ENCODE measurements around the gene MCL1. TPM values are rescaled to one million over a fixed set of nuclear protein-coding genes. Genes with fewer than 3 reads are reported as not detected.

Gene MCL1
- total RNA-seq, 1 experiment from 2014 or later, result 126 TPM

DNA sequence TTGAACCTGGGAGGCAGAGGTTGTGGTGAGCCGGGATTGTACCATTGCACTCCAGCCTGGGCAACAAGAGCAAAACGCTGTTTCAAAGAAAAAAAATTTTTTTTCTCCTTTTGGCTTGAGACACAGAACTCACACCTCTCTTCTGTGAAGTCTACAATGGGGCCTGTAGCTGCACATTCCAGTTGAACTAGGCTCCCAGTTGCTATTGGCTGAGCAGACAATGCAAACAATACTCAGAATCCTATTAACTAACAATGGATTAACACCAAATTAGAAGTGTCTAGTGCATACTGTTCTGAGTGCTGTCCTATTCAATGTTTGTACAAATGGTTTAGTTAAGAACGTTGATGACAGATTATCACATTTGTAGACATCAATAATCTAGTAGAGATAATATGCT is 17.6 kb upstream of the MCL1 start:
- DNase-seq (ENCODE audit: low read depth, low spot score) (no peak), ATAC-seq (peak; percentile 36; the same call in 1 of the 2 replicates)
- ChIA-PET CTCF (no interaction called here), POLR2A (interaction anchor here (0.6 kb wide), 2 partner anchors 17 to 18 kb away, joined by 4 read pairs; no protein-coding TSS in a partner anchor)
- Histone ChIP-seq H3K4me1 (ENCODE audit: control insufficient read depth, insufficient read depth, low read length) (no peaks in the 10 kb centered on the region), H3K27me3 (ENCODE audit: control insufficient read depth, insufficient read depth, low read length) (no peaks in the 10 kb centered on the region), H3K27ac (ENCODE audit: low read length) (no peak overlapping the region), H3K4me3 (ENCODE audit: low read depth in 2 of 2, low read length in 2 of 2) (no peak overlapping the region), H3K9me3 (ENCODE audit: control insufficient read depth, insufficient read depth, low read depth, low read length) (no peaks in the 10 kb centered on the region), H3K36me3 (ENCODE audit: control insufficient read depth, insufficient read depth, low read length) (no peaks in the 10 kb centered on the region)
- in situ Hi-C loops (cut with HindIII; ENCODE audit: low pct_unique_long_range_greater_than_20kb, low sequenced_read_pairs) (no loop called here), intact Hi-C loops (cut with micrococcal nuclease; ENCODE audit: unreplicated experiment) (no loop called here)
- TF ChIP-seq SIN3A (IDR thresholded peaks at IDR 0.05; ENCODE audit: borderline replicate concordance, insufficient read depth, low read depth, low read length) (no peak), TCF7L2 (IDR thresholded peaks at IDR 0.05; ENCODE audit: low read depth, low read length) (no peak)
- TF ChIP-seq, protein P1, sequence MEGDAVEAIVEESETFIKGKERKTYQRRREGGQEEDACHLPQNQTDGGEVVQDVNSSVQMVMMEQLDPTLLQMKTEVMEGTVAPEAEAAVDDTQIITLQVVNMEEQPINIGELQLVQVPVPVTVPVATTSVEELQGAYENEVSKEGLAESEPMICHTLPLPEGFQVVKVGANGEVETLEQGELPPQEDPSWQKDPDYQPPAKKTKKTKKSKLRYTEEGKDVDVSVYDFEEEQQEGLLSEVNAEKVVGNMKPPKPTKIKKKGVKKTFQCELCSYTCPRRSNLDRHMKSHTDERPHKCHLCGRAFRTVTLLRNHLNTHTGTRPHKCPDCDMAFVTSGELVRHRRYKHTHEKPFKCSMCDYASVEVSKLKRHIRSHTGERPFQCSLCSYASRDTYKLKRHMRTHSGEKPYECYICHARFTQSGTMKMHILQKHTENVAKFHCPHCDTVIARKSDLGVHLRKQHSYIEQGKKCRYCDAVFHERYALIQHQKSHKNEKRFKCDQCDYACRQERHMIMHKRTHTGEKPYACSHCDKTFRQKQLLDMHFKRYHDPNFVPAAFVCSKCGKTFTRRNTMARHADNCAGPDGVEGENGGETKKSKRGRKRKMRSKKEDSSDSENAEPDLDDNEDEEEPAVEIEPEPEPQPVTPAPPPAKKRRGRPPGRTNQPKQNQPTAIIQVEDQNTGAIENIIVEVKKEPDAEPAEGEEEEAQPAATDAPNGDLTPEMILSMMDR (IDR thresholded peaks at IDR 0.05), result no peak
- BruUV-seq (replicated peaks), result no TSS peak

DNA sequence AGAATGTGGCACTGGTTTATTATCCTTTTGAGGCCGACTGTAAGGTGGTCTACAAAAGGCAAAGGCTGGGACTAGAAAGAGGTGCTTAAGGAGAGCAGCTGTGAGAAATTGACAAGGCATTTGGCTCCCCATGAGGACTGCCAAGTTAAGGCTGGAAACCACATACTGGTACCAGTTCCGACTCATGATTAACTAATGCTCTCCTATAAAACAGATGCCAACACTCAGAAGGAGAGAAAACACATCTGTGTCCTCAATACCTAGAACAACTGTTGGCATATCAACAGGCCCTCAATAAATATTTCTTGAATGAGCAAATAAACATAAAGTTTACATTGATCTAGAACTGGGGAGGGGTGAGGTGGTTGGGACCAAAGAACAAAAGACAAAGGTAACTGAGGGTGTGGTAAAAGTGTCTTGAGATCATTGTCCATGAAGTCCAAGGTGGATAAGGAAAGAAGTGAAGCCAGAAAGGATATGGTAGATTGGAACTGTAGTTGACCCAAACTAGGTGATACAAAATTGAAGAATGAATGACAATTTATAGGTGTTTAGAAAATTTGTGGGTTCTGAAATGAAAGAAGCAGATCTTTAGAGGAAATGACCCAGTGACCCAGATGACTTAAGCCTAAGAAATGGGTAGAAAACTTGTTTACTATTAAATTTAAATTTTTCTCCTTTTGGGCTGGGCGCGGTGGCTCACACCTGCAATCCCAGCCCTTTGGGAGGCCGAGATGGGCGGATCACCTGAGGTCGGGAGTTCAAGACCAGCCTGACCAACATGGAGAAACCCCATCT is 16.9 kb upstream of the MCL1 start:
- Histone ChIP-seq H3K4me1 (ENCODE audit: control insufficient read depth, insufficient read depth, low read length) (no peaks in the 10 kb centered on the region), H3K4me3 (ENCODE audit: low read depth in 2 of 2, low read length in 2 of 2) (no peak overlapping the region), H3K9me3 (ENCODE audit: control insufficient read depth, insufficient read depth, low read depth, low read length) (no peaks in the 10 kb centered on the region), H3K27me3 (ENCODE audit: control insufficient read depth, insufficient read depth, low read length) (no peaks in the 10 kb centered on the region), H3K36me3 (ENCODE audit: control insufficient read depth, insufficient read depth, low read length) (no peaks in the 10 kb centered on the region), H3K27ac (ENCODE audit: low read length) (no peak overlapping the region)
- POLR2A ChIA-PET, result interaction anchor here (0.6 kb wide), 1 partner anchor 17 kb away, joined by 4 read pairs; no protein-coding TSS in a partner anchor
- in situ Hi-C loops (cut with HindIII; ENCODE audit: low pct_unique_long_range_greater_than_20kb, low sequenced_read_pairs), result no loop called here
- CTCF ChIA-PET, result interaction anchor here (0.6 kb wide), 1 partner anchor 64 kb away, joined by 4 read pairs; no protein-coding TSS in a partner anchor
- ATAC-seq (peak; percentile 64), DNase-seq (ENCODE audit: low read depth, low spot score) (no peak)
- intact Hi-C loops (cut with micrococcal nuclease; ENCODE audit: unreplicated experiment), result no loop called here
- BruUV-seq (replicated peaks), result no TSS peak
- TF ChIP-seq, protein P2, sequence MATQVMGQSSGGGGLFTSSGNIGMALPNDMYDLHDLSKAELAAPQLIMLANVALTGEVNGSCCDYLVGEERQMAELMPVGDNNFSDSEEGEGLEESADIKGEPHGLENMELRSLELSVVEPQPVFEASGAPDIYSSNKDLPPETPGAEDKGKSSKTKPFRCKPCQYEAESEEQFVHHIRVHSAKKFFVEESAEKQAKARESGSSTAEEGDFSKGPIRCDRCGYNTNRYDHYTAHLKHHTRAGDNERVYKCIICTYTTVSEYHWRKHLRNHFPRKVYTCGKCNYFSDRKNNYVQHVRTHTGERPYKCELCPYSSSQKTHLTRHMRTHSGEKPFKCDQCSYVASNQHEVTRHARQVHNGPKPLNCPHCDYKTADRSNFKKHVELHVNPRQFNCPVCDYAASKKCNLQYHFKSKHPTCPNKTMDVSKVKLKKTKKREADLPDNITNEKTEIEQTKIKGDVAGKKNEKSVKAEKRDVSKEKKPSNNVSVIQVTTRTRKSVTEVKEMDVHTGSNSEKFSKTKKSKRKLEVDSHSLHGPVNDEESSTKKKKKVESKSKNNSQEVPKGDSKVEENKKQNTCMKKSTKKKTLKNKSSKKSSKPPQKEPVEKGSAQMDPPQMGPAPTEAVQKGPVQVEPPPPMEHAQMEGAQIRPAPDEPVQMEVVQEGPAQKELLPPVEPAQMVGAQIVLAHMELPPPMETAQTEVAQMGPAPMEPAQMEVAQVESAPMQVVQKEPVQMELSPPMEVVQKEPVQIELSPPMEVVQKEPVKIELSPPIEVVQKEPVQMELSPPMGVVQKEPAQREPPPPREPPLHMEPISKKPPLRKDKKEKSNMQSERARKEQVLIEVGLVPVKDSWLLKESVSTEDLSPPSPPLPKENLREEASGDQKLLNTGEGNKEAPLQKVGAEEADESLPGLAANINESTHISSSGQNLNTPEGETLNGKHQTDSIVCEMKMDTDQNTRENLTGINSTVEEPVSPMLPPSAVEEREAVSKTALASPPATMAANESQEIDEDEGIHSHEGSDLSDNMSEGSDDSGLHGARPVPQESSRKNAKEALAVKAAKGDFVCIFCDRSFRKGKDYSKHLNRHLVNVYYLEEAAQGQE (IDR thresholded peaks at IDR 0.05; ENCODE audit: insufficient read depth in 1 of 2, low read depth in 2 of 2, low read length in 1 of 2), result no peak
- TF ChIP-seq POLR2AphosphoS5 (IDR thresholded peaks at IDR 0.05; ENCODE audit: low read depth, low read length), result no peak
- TF ChIP-seq TCF7L2 (IDR thresholded peaks at IDR 0.05; ENCODE audit: low read depth, low read length), result no peak
- TF ChIP-seq, protein P1 (IDR thresholded peaks at IDR 0.05), result no peak
- TF ChIP-seq SIN3A (IDR thresholded peaks at IDR 0.05; ENCODE audit: borderline replicate concordance, insufficient read depth, low read depth, low read length), result no peak

Data from Panc1 (cell line).